ENCODE measurements around the gene NRCAM. TPM values are rescaled to one million over a fixed set of nuclear protein-coding genes. Genes with fewer than 3 reads are reported as not detected.

Gene NRCAM
- total RNA-seq, 1 donor from 2014 or later = 11.0 TPM

GRCh38 chr7:108459922-108460551 is 3.8 kb upstream of the NRCAM start:
- peak; percentile 75 for TF ChIP-seq CTCF (conservative IDR thresholded peaks at IDR 0.05; ENCODE audit: low read depth, low read length)
- H3K4me3 ChIP-seq (ENCODE audit: low read depth, low read length) = no peak overlapping the region
- no peak for DNase-seq (ENCODE audit: low read depth)

GRCh38 chr7:108457871-108458270 is 1.6 kb upstream of the NRCAM start:
- DNase-seq (ENCODE audit: low read depth) = no peak
- TF ChIP-seq CTCF (conservative IDR thresholded peaks at IDR 0.05; ENCODE audit: low read depth, low read length) = no peak
- H3K4me3 ChIP-seq (ENCODE audit: low read depth, low read length) = no peak overlapping the region

GRCh38 chr7:108456845-108457540 is 757 bp upstream of the NRCAM start:
- peak overlapping the region; percentile 89 for H3K4me3 ChIP-seq (ENCODE audit: low read depth, low read length)

GRCh38 chr7:108455551-108455997 is 662 bp downstream of the NRCAM start:
- TF ChIP-seq CTCF (conservative IDR thresholded peaks at IDR 0.05; ENCODE audit: low read depth, low read length) = no peak
- peak overlapping the region; percentile 89 for H3K4me3 ChIP-seq (ENCODE audit: low read depth, low read length)
- DNase-seq (ENCODE audit: low read depth) = no peak

More at GRCh38 chr7:108456845-108457540, 757 bp upstream of the NRCAM start:
- no peak for DNase-seq (ENCODE audit: low read depth)
- TF ChIP-seq CTCF (conservative IDR thresholded peaks at IDR 0.05; ENCODE audit: low read depth, low read length) = no peak

- peak; percentile 27 for TF ChIP-seq CTCF (conservative IDR thresholded peaks at IDR 0.05; ENCODE audit: low read depth, low read length)
- peak overlapping the region; percentile 89 for H3K4me3 ChIP-seq (ENCODE audit: low read depth, low read length)
- DNase-seq (ENCODE audit: low read depth) = no peak
Measured at GRCh38 chr7:108454674-108455550, 1.3 kb downstream of the NRCAM start.

- no peak for TF ChIP-seq CTCF (conservative IDR thresholded peaks at IDR 0.05; ENCODE audit: low read depth, low read length)
- no peak for DNase-seq (ENCODE audit: low read depth)
- H3K4me3 ChIP-seq (ENCODE audit: low read depth, low read length) = peak overlapping the region; percentile 89
Measured at GRCh38 chr7:108454317-108454673, 1.9 kb downstream of the NRCAM start.

Data from epithelial cell of proximal tubule (primary cell).